SK-N-SH treated with all-trans-retinoic acid at 6 μM for 48 hours (cell line): Measurements from ENCODE around the gene DNAJA2.

Experiments
- ATAC-seq: fragments of 200-7000 bp; cut with Tn5 transposase; 3 replicates; pipeline ENCODE4 v1.9.1; 2020; ENCODE audit warnings: mild to moderate bottlenecking, moderate library complexity
- ARNTL ChIP-seq: fragments of 450-650 bp; formaldehyde crosslinking; IDR thresholded peaks from 2 replicates; pipeline ENCODE4 v1.5.0; 2020; ENCODE audit warnings: low read depth, mild to moderate bottlenecking, moderate library complexity, borderline replicate concordance
- BACH2 ChIP-seq: fragments of 250-450 bp; sonication (Bioruptor Pico); IDR thresholded peaks from 2 replicates; pipeline ENCODE4 v1.9.0; 2021; ENCODE audit warnings: mild to moderate bottlenecking, borderline replicate concordance
- CSDC2 ChIP-seq: fragments of 250-450 bp; sonication (Bioruptor Pico); IDR thresholded peaks from 2 replicates; pipeline ENCODE4 v1.5.0; 2020; ENCODE audit warnings: mild to moderate bottlenecking, moderate library complexity
- ESRRG ChIP-seq: fragments of 250-450 bp; sonication (Bioruptor Pico); IDR thresholded peaks from 2 replicates; pipeline ENCODE4 v1.6.1; 2021; ENCODE audit warnings: mild to moderate bottlenecking
- ISL1 ChIP-seq: fragments of 250-450 bp; sonication (Bioruptor Pico); IDR thresholded peaks from 2 replicates; pipeline ENCODE4 v2.1.2; 2022; ENCODE audit warnings: mild to moderate bottlenecking, moderate library complexity
- OSR1 ChIP-seq: fragments of 250-450 bp; sonication (Bioruptor Pico); IDR thresholded peaks from 2 replicates; pipeline ENCODE4 v1.8.0; 2022; ENCODE audit warnings: moderate library complexity, mild to moderate bottlenecking, inconsistent platforms
- SNAI2 ChIP-seq: fragments of 250-450 bp; sonication (Bioruptor Pico); IDR thresholded peaks from 2 replicates; pipeline ENCODE4 v1.5.0; 2020; ENCODE audit warnings: mild to moderate bottlenecking, moderate library complexity
- TCF4 ChIP-seq: fragments of 250-450 bp; sonication (Bioruptor Pico); IDR thresholded peaks from 2 replicates; pipeline ENCODE4 v1.8.0; 2021; ENCODE audit warnings: mild to moderate bottlenecking, moderate library complexity, borderline replicate concordance
- TOX ChIP-seq: fragments of 250-450 bp; sonication (Bioruptor Pico); IDR thresholded peaks from 2 replicates; pipeline ENCODE4 v1.8.0; 2021; ENCODE audit warnings: mild to moderate bottlenecking, moderate library complexity, borderline replicate concordance
- ZC3H10 ChIP-seq: fragments of 250-450 bp; sonication (Bioruptor Pico); IDR thresholded peaks from 2 replicates; pipeline ENCODE4 v1.5.1; 2021; ENCODE audit warnings: mild to moderate bottlenecking, moderate library complexity
- ZFP3 ChIP-seq: fragments of 250-450 bp; sonication (Bioruptor Pico); IDR thresholded peaks from 2 replicates; pipeline ENCODE4 v1.5.0; 2020; ENCODE audit warnings: mild to moderate bottlenecking, moderate library complexity
- ZFP30 ChIP-seq: fragments of 450-650 bp; formaldehyde crosslinking; IDR thresholded peaks from 2 replicates; pipeline ENCODE4 v1.5.0; 2022; ENCODE audit warnings: mild to moderate bottlenecking, moderate library complexity
- ZNF8 ChIP-seq: fragments of 450-650 bp; formaldehyde crosslinking; IDR thresholded peaks from 2 replicates; pipeline ENCODE4 v1.5.0; 2020; ENCODE audit warnings: mild to moderate bottlenecking, moderate library complexity
- TF ChIP-seq, protein P1 (sequence below): fragments of 250-450 bp; sonication (Bioruptor Pico); IDR thresholded peaks from 2 replicates; pipeline ENCODE4 v1.5.1; 2020; ENCODE audit warnings: low read depth, mild to moderate bottlenecking, moderate library complexity
- TF ChIP-seq, protein P2 (sequence below): fragments of 250-450 bp; sonication (Bioruptor Pico); IDR thresholded peaks from 2 replicates; pipeline ENCODE4 v1.8.0; 2020; ENCODE audit warnings: mild to moderate bottlenecking, moderate library complexity, borderline replicate concordance
- TF ChIP-seq, protein P3 (sequence below): fragments of 250-450 bp; sonication (Bioruptor Pico); IDR thresholded peaks from 2 replicates; pipeline ENCODE4 v1.5.1; 2021; ENCODE audit warnings: mild to moderate bottlenecking, moderate library complexity
- TF ChIP-seq, protein P4 (sequence below): fragments of 250-450 bp; sonication (Bioruptor Pico); IDR thresholded peaks from 2 replicates; pipeline ENCODE4 v1.5.0; 2020; ENCODE audit warnings: mild to moderate bottlenecking, moderate library complexity
- TF ChIP-seq, protein P5 (sequence below): fragments of 250-450 bp; sonication (Bioruptor Pico); IDR thresholded peaks from 2 replicates; pipeline ENCODE4 v1.8.0; 2021; ENCODE audit warnings: low read depth, mild to moderate bottlenecking, moderate library complexity, borderline replicate concordance

DNAJA2 gene

DNA sequence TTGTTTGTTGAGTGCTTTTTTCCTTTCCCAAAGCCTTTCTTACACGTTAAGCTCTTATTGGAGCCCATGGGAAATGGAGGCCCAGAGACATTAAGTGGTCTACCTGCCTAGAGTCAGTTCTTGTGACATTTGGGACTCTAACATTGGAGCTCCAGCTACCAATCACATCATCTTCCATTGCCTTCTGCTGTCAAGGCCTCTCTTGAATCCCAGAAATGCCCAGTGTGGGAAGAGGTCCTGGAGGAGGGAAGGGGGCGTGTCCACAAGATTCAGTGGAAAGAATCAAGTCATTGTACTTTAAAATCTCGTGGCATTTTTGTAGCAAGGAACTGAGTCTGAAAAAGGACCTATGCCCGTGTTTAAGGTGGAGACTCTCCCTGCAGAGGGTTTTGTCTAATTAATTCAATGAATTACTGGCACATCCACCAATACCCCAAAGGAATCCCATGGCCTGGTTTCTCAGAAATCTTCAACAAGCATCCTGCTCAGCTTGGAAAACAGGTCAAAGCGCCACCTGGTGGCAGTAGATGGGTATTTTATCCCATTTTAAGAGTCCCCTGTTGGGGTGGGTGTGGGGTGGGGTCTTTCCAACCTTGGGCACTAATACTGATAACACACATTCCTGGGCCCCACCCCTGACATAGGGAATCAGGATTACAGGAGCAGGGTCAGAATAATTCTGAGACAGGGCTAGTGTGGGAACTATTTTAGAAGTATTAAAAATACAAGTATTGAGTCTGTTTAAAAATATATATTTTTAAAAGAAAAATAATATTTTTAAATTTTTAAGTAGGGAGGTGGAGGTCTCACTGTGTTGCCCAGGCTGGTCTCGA lies 64.7 kb downstream of the DNAJA2 start:
- TF ChIP-seq, protein P1, sequence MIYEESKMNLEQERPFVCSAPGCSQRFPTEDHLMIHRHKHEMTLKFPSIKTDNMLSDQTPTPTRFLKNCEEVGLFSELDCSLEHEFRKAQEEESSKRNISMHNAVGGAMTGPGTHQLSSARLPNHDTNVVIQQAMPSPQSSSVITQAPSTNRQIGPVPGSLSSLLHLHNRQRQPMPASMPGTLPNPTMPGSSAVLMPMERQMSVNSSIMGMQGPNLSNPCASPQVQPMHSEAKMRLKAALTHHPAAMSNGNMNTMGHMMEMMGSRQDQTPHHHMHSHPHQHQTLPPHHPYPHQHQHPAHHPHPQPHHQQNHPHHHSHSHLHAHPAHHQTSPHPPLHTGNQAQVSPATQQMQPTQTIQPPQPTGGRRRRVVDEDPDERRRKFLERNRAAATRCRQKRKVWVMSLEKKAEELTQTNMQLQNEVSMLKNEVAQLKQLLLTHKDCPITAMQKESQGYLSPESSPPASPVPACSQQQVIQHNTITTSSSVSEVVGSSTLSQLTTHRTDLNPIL (CRISPR knock-in tag): no peak
- TF ChIP-seq OSR1 (CRISPR knock-in tag): no peak
- ATAC-seq: peak; percentile 86

DNA sequence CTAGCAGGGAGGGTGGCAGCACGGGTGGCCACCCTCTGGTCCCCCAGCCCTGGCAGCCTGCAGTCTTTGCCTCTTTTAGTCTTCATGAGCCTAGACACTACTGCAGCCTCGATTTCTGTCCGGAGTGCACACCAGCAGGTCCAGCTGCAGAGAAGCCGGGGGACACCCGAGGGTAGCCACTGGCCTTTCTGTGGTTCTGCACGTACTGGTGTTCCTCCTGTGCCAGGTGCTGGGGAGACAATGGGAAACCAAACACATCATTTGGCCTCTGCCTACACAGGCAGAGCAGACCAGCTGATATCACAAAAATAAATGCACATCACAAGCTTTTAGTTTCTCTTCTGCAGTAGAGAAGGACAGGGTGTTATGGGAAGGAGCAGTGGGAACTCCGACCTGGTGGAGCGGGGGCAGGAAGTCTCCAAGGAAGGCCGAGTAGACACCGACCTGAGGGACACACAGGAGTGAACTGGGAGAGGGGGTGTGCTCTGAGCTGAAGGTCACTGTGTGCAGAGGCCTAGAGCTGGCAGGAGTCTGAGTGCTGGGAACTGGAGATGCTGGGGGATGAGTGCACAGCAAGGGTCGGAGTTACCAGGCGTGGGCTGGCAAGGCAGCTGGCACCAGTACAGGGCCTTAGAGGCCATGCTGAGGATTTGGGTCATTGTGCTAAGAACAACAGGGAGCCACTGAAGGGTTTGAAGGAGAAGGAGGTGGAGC lies 66.3 kb downstream of the DNAJA2 start:
- TF ChIP-seq, protein P2, sequence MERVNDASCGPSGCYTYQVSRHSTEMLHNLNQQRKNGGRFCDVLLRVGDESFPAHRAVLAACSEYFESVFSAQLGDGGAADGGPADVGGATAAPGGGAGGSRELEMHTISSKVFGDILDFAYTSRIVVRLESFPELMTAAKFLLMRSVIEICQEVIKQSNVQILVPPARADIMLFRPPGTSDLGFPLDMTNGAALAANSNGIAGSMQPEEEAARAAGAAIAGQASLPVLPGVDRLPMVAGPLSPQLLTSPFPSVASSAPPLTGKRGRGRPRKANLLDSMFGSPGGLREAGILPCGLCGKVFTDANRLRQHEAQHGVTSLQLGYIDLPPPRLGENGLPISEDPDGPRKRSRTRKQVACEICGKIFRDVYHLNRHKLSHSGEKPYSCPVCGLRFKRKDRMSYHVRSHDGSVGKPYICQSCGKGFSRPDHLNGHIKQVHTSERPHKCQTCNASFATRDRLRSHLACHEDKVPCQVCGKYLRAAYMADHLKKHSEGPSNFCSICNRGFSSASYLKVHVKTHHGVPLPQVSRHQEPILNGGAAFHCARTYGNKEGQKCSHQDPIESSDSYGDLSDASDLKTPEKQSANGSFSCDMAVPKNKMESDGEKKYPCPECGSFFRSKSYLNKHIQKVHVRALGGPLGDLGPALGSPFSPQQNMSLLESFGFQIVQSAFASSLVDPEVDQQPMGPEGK (CRISPR knock-in tag): no peak
- TF ChIP-seq ZC3H10 (no peak), ZFP30 (no peak), TCF4 (CRISPR knock-in tag) (no peak), ESRRG (CRISPR knock-in tag) (no peak), BACH2 (CRISPR knock-in tag) (no peak), SNAI2 (no peak), TOX (CRISPR knock-in tag) (no peak), CSDC2 (no peak), ISL1 (no peak), ZFP3 (no peak), ZNF8 (CRISPR knock-in tag) (no peak)
- TF ChIP-seq, protein P3, sequence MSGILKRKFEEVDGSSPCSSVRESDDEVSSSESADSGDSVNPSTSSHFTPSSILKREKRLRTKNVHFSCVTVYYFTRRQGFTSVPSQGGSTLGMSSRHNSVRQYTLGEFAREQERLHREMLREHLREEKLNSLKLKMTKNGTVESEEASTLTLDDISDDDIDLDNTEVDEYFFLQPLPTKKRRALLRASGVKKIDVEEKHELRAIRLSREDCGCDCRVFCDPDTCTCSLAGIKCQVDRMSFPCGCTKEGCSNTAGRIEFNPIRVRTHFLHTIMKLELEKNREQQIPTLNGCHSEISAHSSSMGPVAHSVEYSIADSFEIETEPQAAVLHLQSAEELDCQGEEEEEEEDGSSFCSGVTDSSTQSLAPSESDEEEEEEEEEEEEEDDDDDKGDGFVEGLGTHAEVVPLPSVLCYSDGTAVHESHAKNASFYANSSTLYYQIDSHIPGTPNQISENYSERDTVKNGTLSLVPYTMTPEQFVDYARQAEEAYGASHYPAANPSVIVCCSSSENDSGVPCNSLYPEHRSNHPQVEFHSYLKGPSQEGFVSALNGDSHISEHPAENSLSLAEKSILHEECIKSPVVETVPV (CRISPR knock-in tag): no peak
- TF ChIP-seq, protein P4, sequence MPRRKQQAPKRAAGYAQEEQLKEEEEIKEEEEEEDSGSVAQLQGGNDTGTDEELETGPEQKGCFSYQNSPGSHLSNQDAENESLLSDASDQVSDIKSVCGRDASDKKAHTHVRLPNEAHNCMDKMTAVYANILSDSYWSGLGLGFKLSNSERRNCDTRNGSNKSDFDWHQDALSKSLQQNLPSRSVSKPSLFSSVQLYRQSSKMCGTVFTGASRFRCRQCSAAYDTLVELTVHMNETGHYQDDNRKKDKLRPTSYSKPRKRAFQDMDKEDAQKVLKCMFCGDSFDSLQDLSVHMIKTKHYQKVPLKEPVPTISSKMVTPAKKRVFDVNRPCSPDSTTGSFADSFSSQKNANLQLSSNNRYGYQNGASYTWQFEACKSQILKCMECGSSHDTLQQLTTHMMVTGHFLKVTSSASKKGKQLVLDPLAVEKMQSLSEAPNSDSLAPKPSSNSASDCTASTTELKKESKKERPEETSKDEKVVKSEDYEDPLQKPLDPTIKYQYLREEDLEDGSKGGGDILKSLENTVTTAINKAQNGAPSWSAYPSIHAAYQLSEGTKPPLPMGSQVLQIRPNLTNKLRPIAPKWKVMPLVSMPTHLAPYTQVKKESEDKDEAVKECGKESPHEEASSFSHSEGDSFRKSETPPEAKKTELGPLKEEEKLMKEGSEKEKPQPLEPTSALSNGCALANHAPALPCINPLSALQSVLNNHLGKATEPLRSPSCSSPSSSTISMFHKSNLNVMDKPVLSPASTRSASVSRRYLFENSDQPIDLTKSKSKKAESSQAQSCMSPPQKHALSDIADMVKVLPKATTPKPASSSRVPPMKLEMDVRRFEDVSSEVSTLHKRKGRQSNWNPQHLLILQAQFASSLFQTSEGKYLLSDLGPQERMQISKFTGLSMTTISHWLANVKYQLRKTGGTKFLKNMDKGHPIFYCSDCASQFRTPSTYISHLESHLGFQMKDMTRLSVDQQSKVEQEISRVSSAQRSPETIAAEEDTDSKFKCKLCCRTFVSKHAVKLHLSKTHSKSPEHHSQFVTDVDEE (CRISPR knock-in tag): no peak
- TF ChIP-seq, protein P5, sequence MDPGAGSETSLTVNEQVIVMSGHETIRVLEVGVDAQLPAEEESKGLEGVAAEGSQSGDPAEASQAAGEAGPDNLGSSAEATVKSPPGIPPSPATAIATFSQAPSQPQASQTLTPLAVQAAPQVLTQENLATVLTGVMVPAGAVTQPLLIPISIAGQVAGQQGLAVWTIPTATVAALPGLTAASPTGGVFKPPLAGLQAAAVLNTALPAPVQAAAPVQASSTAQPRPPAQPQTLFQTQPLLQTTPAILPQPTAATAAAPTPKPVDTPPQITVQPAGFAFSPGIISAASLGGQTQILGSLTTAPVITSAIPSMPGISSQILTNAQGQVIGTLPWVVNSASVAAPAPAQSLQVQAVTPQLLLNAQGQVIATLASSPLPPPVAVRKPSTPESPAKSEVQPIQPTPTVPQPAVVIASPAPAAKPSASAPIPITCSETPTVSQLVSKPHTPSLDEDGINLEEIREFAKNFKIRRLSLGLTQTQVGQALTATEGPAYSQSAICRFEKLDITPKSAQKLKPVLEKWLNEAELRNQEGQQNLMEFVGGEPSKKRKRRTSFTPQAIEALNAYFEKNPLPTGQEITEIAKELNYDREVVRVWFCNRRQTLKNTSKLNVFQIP (CRISPR knock-in tag): no peak
- no peak for ATAC-seq

DNA sequence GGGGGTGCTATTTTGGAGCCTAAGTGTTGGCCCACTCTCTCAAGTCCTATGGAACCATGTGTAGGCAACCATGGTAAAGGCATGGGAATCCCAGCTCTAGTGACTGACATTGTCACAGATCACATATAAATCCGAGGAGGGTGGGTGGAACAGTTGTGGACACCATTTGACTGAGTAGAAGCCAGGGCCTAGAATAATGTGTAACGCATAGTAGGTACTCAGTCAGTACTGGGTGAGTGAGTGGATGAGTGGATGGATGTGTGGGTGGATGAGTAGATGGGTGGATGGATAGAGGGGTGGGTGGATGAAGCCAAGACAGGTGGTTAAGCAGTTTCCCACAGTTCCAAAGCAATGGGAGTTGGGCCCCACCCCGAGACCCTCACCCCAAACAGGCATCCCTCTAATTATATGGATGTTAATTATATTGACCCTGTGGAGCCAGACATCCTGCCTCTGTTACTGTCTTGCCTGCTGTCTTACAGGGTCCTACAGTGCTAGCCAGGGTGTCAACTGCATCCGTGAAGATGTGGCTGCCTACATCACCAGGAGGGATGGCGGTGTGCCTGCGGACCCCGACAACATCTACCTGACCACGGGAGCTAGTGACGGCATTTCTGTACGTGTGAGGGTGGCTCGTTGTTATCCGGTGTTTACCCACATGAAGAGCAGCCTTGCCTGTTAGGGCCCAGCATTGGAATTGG lies 67.0 kb downstream of the DNAJA2 start:
- TF ChIP-seq ARNTL (CRISPR knock-in tag): no peak
- no peak for TF ChIP-seq SNAI2
- TF ChIP-seq CSDC2: no peak
- no peak for TF ChIP-seq ISL1
- no peak for TF ChIP-seq ESRRG (CRISPR knock-in tag)
- TF ChIP-seq, protein P5 (CRISPR knock-in tag): no peak
- TF ChIP-seq, protein P4 (CRISPR knock-in tag): no peak
- TF ChIP-seq, all 23 proteins: peak for 0
- ATAC-seq: no peak
